OCI-LY3 (cell line): ENCODE measurements around the gene PSAPL1.

Source experiments
- H2AFZ ChIP-seq: fragments of 200-600, 300-600 bp; shearing (Covaris generic); 2 replicates; pipeline ENCODE4 v1.6.0; 2014; ENCODE audit warnings: antibody characterized with exemption, low read depth, low read length
- H3K27ac ChIP-seq: fragments of 200-600, 300-600 bp; sonication (generic); 2 replicates; pipeline ENCODE4 v1.5.1; 2014; ENCODE audit warnings: mild to moderate bottlenecking, low read length, moderate library complexity, mixed read lengths
- H3K27me3 ChIP-seq: fragments of 200-600, 300-600 bp; sonication (generic); 2 replicates; pipeline ENCODE4 v1.6.1; 2014; ENCODE audit warnings: low read depth, low read length, mixed read lengths
- H3K36me3 ChIP-seq: fragments of 200-600, 300-600 bp; sonication (generic); replicated peaks from 2 replicates; pipeline ENCODE3; 2014; ENCODE audit warnings: low read depth, low read length, mixed read lengths
- H3K4me1 ChIP-seq: fragments of 300-600, 200-600 bp; sonication (generic); 2 replicates; pipeline ENCODE4 v1.6.1; 2014; ENCODE audit warnings: low read length, mixed read lengths
- H3K4me2 ChIP-seq: fragments of 200-600, 300-600 bp; sonication (generic); 2 replicates; pipeline ENCODE4 v1.6.1; 2014; ENCODE audit warnings: low read length, mixed read lengths
- H3K4me3 ChIP-seq: fragments of 300-600, 200-600 bp; sonication (generic); 2 replicates; pipeline ENCODE4 v1.5.1; 2014; ENCODE audit warnings: antibody characterized with exemption, mild to moderate bottlenecking, low read length, moderate library complexity
- H3K79me2 ChIP-seq: fragments of 300-600, 200-600 bp; shearing (Covaris generic); 2 replicates; pipeline ENCODE4 v1.6.1; 2014; ENCODE audit warnings: mild to moderate bottlenecking, low read length, mixed read lengths
- H3K9ac ChIP-seq: fragments of 300-600, 200-600 bp; shearing (Covaris generic); 2 replicates; pipeline ENCODE4 v1.6.0; 2014; ENCODE audit warnings: mild to moderate bottlenecking, low read length, moderate library complexity
- H3K9me3 ChIP-seq: fragments of 200-600, 300-600 bp; shearing (Covaris generic); 2 replicates; pipeline ENCODE4 v1.6.1; 2014; ENCODE audit warnings: low read length, mixed read lengths; ENCODE audit not compliant: insufficient read depth
- H4K20me1 ChIP-seq: fragments of 200-600, 300-600 bp; sonication (generic); 2 replicates; pipeline ENCODE4 v1.6.1; 2016; ENCODE audit warnings: low read length, mixed read lengths; ENCODE audit not compliant: insufficient read depth
- CTCF ChIP-seq: fragments of 200-600, 300-600 bp; sonication (generic); IDR thresholded peaks from 2 replicates; pipeline ENCODE4 v1.5.1; 2014; ENCODE audit warnings: antibody characterized with exemption, low read length, low read depth
- EZH2phosphoT487 ChIP-seq: fragments of 200-600 bp; shearing (Covaris generic); IDR thresholded peaks from 2 replicates; pipeline ENCODE4 v1.6.1; 2018; ENCODE audit warnings: antibody characterized with exemption, mixed run types, low read depth

The PSAPL1 gene

DNA sequence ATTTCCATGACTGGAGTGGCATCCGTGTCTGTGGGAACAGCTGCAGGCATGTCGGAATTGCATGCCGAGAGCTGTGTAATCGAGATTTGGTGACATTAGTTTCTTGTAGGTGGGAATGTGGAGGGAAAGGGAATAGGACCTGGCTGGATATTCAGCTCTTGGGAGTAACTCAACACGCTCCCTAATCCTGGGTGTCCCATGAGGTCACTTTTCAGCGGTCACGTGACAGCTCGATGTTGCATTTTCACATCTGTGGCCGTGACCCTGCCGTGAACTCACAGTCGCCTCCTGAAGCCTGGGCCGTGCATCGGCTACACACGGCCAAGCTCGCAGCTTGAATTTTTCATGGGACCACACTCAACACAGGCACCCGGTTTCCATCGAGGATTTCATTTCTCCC is 25.8 kb upstream of the PSAPL1 start:
- Histone ChIP-seq H3K27ac (no peak overlapping the region), H3K4me3 (no peak overlapping the region), H4K20me1 (no peaks in the 10 kb centered on the region), H3K36me3 (no peaks in the 10 kb centered on the region), H3K4me1 (no peaks in the 10 kb centered on the region), H2AFZ (no peak overlapping the region), H3K9me3 (no peaks in the 10 kb centered on the region), H3K79me2 (no peaks in the 10 kb centered on the region), H3K4me2 (no peak overlapping the region), H3K9ac (no peak overlapping the region), H3K27me3 (no peaks in the 10 kb centered on the region)
- TF ChIP-seq CTCF: no peak
- no peak for TF ChIP-seq EZH2phosphoT487

GRCh38 chr4:7459471-7459870 is 24.7 kb upstream of the PSAPL1 start:
- TF ChIP-seq EZH2phosphoT487: no peak
- TF ChIP-seq CTCF: no peak
- no peak overlapping the region for H3K4me3 ChIP-seq
- no peaks in the 10 kb centered on the region for H3K4me1 ChIP-seq
- no peaks in the 10 kb centered on the region for H3K27me3 ChIP-seq
- H3K79me2 ChIP-seq: no peaks in the 10 kb centered on the region
- no peak overlapping the region for H3K4me2 ChIP-seq
- H3K9ac ChIP-seq: no peak overlapping the region
- no peaks in the 10 kb centered on the region for H3K36me3 ChIP-seq
- no peak overlapping the region for H3K27ac ChIP-seq
- H2AFZ ChIP-seq: no peak overlapping the region
- no peaks in the 10 kb centered on the region for H4K20me1 ChIP-seq
- H3K9me3 ChIP-seq: no peaks in the 10 kb centered on the region

GRCh38 chr4:7458477-7458876 is 23.7 kb upstream of the PSAPL1 start:
- no peaks in the 10 kb centered on the region for H4K20me1 ChIP-seq
- no peaks in the 10 kb centered on the region for H3K9me3 ChIP-seq
- TF ChIP-seq EZH2phosphoT487 (no peak), CTCF (no peak)
- no peaks in the 10 kb centered on the region for H3K27me3 ChIP-seq
- no peak overlapping the region for H2AFZ ChIP-seq
- H3K4me1 ChIP-seq: no peaks in the 10 kb centered on the region
- no peak overlapping the region for H3K9ac ChIP-seq
- H3K4me2 ChIP-seq: no peak overlapping the region
- H3K27ac ChIP-seq: no peak overlapping the region
- H3K4me3 ChIP-seq: no peak overlapping the region
- no peaks in the 10 kb centered on the region for H3K79me2 ChIP-seq
- no peaks in the 10 kb centered on the region for H3K36me3 ChIP-seq

- TF ChIP-seq EZH2phosphoT487 (no peak), CTCF (no peak)
- Histone ChIP-seq H2AFZ (no peak overlapping the region), H3K9ac (no peak overlapping the region), H4K20me1 (no peaks in the 10 kb centered on the region), H3K27me3 (no peaks in the 10 kb centered on the region), H3K4me2 (no peak overlapping the region), H3K36me3 (no peaks in the 10 kb centered on the region), H3K79me2 (no peaks in the 10 kb centered on the region), H3K9me3 (no peaks in the 10 kb centered on the region), H3K4me3 (no peak overlapping the region), H3K27ac (no peak overlapping the region), H3K4me1 (no peaks in the 10 kb centered on the region)
Observed at GRCh38 chr4:7458066-7458425, 23.3 kb upstream of the PSAPL1 start.
